GM12878 (cell line): ENCODE data around the gene BANP. TPM values are rescaled to one million over a fixed set of nuclear protein-coding genes. Genes with fewer than 3 reads are reported as not detected.

Experiments used
- ATAC-seq: fragments of 200-7000 bp; cut with Tn5 transposase; 3 replicates; pipeline ENCODE4 v1.9.1; 2020; ENCODE audit warnings: mild to moderate bottlenecking, moderate library complexity
- BruUV-seq: library from RNA; stranded (reverse); fragments of 400-500 nt; replicated peaks from 2 replicates; lab custom pipeline; 2021; lab: Mats Ljungman, UMichigan
- CTCF ChIA-PET: fragments of 300-600 bp; sonication (Branson Sonifier 250); formaldehyde crosslinking; extraction: SDS; loops from one replicate; lab custom pipeline; 2021; ENCODE audit warnings: inconsistent platforms; lab: Yijun Ruan, JAX
- POLR2A ChIA-PET: fragments of 350-600 bp; formaldehyde crosslinking; extraction: SDS; loops from one replicate; lab custom pipeline; 2021; ENCODE audit warnings: inconsistent platforms; lab: Charles Lee
- RAD21 ChIA-PET: fragments of 300-600 bp; sonication (Branson Sonifier 250); formaldehyde crosslinking; loops from one replicate; lab custom pipeline; 2023; ENCODE audit warnings: antibody characterized with exemption; ENCODE audit not compliant: unreplicated experiment; lab: Charles Lee
- SMC1A ChIA-PET: fragments of 300-600 bp; sonication (Branson Sonifier 250); formaldehyde crosslinking; loops from one replicate; lab custom pipeline; 2023; ENCODE audit not compliant: unreplicated experiment, uncharacterized antibody; lab: Charles Lee
- DNase-seq: peaks from one replicate; pipeline ENCODE4 v3.0.0-alpha.2; 2011; ENCODE audit warnings: low read depth, low spot score
- FAIRE-seq: peaks from 3 replicates; lab custom pipeline; 2011; peaks lifted over from hg19 to GRCh38; lab: Jason Lieb, UNC
- H2AFZ ChIP-seq: 2 replicates; pipeline ENCODE4 v1.6.0; 2011; ENCODE audit warnings: low read depth, low read length, control low read depth; ENCODE audit not compliant: control insufficient read depth
- H3K27ac ChIP-seq: 2 replicates; pipeline ENCODE4 v1.5.1; 2011; ENCODE audit warnings: control low read depth; ENCODE audit not compliant: control insufficient read depth, insufficient read depth
- H3K27me3 ChIP-seq, 2 experiments: replicated peaks in 1 of 2; 2 replicates each; pipeline versions ENCODE4 v1.6.0 to v1.6.1; 2011; ENCODE audit warnings: low read length in 1 of 2; ENCODE audit not compliant: control insufficient read depth in 2 of 2, insufficient read depth in 2 of 2
- H3K36me3 ChIP-seq, 2 experiments: 2 replicates each; pipeline ENCODE4 v1.5.1; 2011; ENCODE audit warnings: low read length in 1 of 2; ENCODE audit not compliant: control insufficient read depth in 2 of 2, insufficient read depth in 2 of 2
- H3K4me1 ChIP-seq: 2 replicates; pipeline ENCODE4 v1.6.1; 2011; ENCODE audit warnings: mild to moderate bottlenecking, low read length, moderate library complexity, mixed read lengths; ENCODE audit not compliant: control insufficient read depth, insufficient read depth
- H3K4me2 ChIP-seq: 2 replicates; pipeline ENCODE4 v1.6.0; 2011; ENCODE audit warnings: control low read depth; ENCODE audit not compliant: control insufficient read depth, insufficient read depth
- H3K4me3 ChIP-seq: fragments of 200-600 bp; sonication (generic); 2 replicates; pipeline ENCODE4 v1.5.1; 2016
- H3K79me2 ChIP-seq: 2 replicates; pipeline ENCODE4 v1.6.0; 2011; ENCODE audit warnings: low read length; ENCODE audit not compliant: control insufficient read depth, insufficient read depth
- H3K9ac ChIP-seq: 2 replicates; pipeline ENCODE4 v1.8.0; 2011; ENCODE audit warnings: low read length, control low read depth, mixed read lengths; ENCODE audit not compliant: control insufficient read depth, insufficient read depth
- H3K9me3 ChIP-seq: replicated peaks from 3 replicates; pipeline ENCODE4 v1.5.1; 2011; ENCODE audit warnings: mild to moderate bottlenecking, low read length; ENCODE audit not compliant: control insufficient read depth, insufficient read depth
- H4K20me1 ChIP-seq: 2 replicates; pipeline ENCODE4 v1.6.0; 2011; ENCODE audit not compliant: control insufficient read depth, insufficient read depth
- BCL11A ChIP-seq: IDR thresholded peaks from 2 replicates; pipeline ENCODE4 v1.6.1; 2011; ENCODE audit warnings: low read depth, low read length
- CBX3 ChIP-seq: fragments of 200-600 bp; sonication (generic); IDR thresholded peaks from 2 replicates; pipeline ENCODE4 v1.6.1; 2016; ENCODE audit warnings: low read depth, borderline replicate concordance
- EP300 ChIP-seq, 2 experiments: fragments of 150-350 bp in 1 of 2; IDR thresholded peaks; 2 replicates each; pipeline ENCODE4 v1.6.1; 2011 to 2012; ENCODE audit warnings: low read depth in 2 of 2, low read length in 2 of 2, borderline replicate concordance in 1 of 2, improper control_type of control experiment in 1 of 2, inconsistent platforms in 1 of 2; ENCODE audit not compliant: control insufficient read depth in 1 of 2
- KDM1A ChIP-seq: fragments of 200-600 bp; sonication (generic); IDR thresholded peaks from 2 replicates; pipeline ENCODE4 v1.6.1; 2016; ENCODE audit warnings: borderline replicate concordance
- PAX5 ChIP-seq: IDR thresholded peaks from 2 replicates; pipeline ENCODE4 v1.6.1; 2011; ENCODE audit warnings: low read depth, low read length, borderline replicate concordance
- PBX3 ChIP-seq: IDR thresholded peaks from 2 replicates; pipeline ENCODE4 v1.6.1; 2011; ENCODE audit warnings: mild to moderate bottlenecking, low read depth, low read length, moderate library complexity; ENCODE audit not compliant: insufficient replicate concordance
- RELB ChIP-seq: fragments of 450-650 bp; IDR thresholded peaks from 2 replicates; pipeline ENCODE4 v1.6.1; 2017; ENCODE audit warnings: low read depth, mild to moderate bottlenecking, moderate library complexity
- USF2 ChIP-seq: IDR thresholded peaks from 2 replicates; pipeline ENCODE4 v1.6.1; 2011; ENCODE audit warnings: low read depth, low read length, improper control_type of control experiment, borderline replicate concordance
- ZNF274 ChIP-seq: IDR thresholded peaks from one replicate; pipeline ENCODE4 v1.8.0; 2011; ENCODE audit not compliant: insufficient read length, insufficient read depth
- ZSCAN29 ChIP-seq: fragments of 450-650 bp; IDR thresholded peaks from 2 replicates; pipeline ENCODE4 v1.6.1; 2017; ENCODE audit warnings: mild to moderate bottlenecking, moderate library complexity
- WGBS: methylation state at CpG from one replicate; pipeline ENCODE4 v1.1.6; 2016; ENCODE audit warnings: low lambda C conversion rate; ENCODE audit not compliant: insufficient replicate concordance, insufficient coverage; ENCODE audit errors: missing lambda C conversion rate; 5-methylcytosine and 5-hydroxymethylcytosine counted together
- in situ Hi-C: fragments of 300-500 bp; cut with MboI; formaldehyde crosslinking; loops from 9 replicates; pipeline ENCODE4 v1.14.3; 2018; ENCODE audit warnings: mixed read lengths
- intact Hi-C: fragments of 100-400 bp; cut with micrococcal nuclease; formaldehyde crosslinking; loops from one replicate; pipeline ENCODE4 v1.14.2; 2022; ENCODE audit not compliant: unreplicated experiment
- polyA plus RNA-seq, 11 experiments: library from polyadenylated mRNA; depleted of rRNA in 4 of 11; unstranded in 6 of 11; stranded (reverse) in 5 of 11; fragments of >200 nt; fragmentation: Nextera tagmentation in 4 of 11; fragmentation: Illumina TruSeq in 1 of 11; extraction: Ambion mirVana in 4 of 11; extraction: Trizol in 1 of 11; gene quantifications; 1 replicate in 1 of 11; 2 replicates in 10 of 11; pipeline versions ENCODE4 v1.2.1 to v1.2.3, GENCODE V29; 2011 to 2016; ENCODE audit warnings: inconsistent platforms in 2 of 11, missing spikeins in 2 of 11, low read depth in 1 of 11
- total RNA-seq, 4 experiments: library from RNA; depleted of rRNA in 3 of 4; stranded (reverse); fragments of >200 nt in 3 of 4; fragmentation: Illumina TruSeq in 1 of 4; extraction: Trizol in 1 of 4; gene quantifications; 2 replicates each; pipeline versions ENCODE4 v1.2.1 to v1.2.3, GENCODE V29; 2013 to 2021
- TF ChIP-seq, protein P1 (sequence below): IDR thresholded peaks from 2 replicates; pipeline ENCODE4 v1.6.1; 2012; ENCODE audit warnings: low read depth, low read length, improper control_type of control experiment

BANP gene
- total and polyA plus RNA-seq, 10 of the 15 experiments (the other 5 are each of a cell fraction or from before 2014, with no cell fraction given), result 3.9 to 21.9 (median 12.2) TPM

GRCh38 chr16:87918338-87918737 lies 32.9 kb upstream of the BANP start:
- Histone ChIP-seq H3K36me3 (no peaks in the 10 kb centered on the region; a peak in 1 of 4 replicates), H3K4me1 (peaks cover 8% of the 10 kb centered on the region), H3K79me2 (no peaks in the 10 kb centered on the region), H3K9ac (no peak overlapping the region), H2AFZ (no peak overlapping the region), H3K4me2 (no peak overlapping the region), H3K27ac (no peak overlapping the region), H3K27me3 (no peaks in the 10 kb centered on the region), H3K4me3 (no peak overlapping the region), H4K20me1 (no peaks in the 10 kb centered on the region), H3K9me3 (no peaks in the 10 kb centered on the region)
- no peak for FAIRE-seq
- intact Hi-C loops (no loop called here), in situ Hi-C loops (no loop called here)
- BruUV-seq, result no TSS peak
- TF ChIP-seq ZNF274 (no peak), KDM1A (no peak), RELB (no peak), USF2 (no peak), PAX5 (no peak), CBX3 (no peak), PBX3 (no peak), ZSCAN29 (no peak), EP300 (IDR thresholded peaks at IDR 0.05; ENCODE audit: borderline replicate concordance in 1 of 2, control insufficient read depth in 1 of 2, low read depth in 2 of 2, low read length in 2 of 2) (no peak), BCL11A (no peak)
- TF ChIP-seq, protein P1, sequence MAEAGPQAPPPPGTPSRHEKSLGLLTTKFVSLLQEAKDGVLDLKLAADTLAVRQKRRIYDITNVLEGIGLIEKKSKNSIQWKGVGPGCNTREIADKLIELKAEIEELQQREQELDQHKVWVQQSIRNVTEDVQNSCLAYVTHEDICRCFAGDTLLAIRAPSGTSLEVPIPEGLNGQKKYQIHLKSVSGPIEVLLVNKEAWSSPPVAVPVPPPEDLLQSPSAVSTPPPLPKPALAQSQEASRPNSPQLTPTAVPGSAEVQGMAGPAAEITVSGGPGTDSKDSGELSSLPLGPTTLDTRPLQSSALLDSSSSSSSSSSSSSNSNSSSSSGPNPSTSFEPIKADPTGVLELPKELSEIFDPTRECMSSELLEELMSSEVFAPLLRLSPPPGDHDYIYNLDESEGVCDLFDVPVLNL, result no peak
- ChIA-PET POLR2A (no interaction called here), SMC1A (no interaction called here), CTCF (no interaction called here), RAD21 (no interaction called here)
- no peak for DNase-seq
- ATAC-seq, result no peak
- WGBS, result 72% methylated on average over 12 of the region's 13 CpGs
